ENCODE data around the gene MPC1.

GRCh38 chr6:166341464-166341863 is 41.3 kb downstream of the MPC1 start:
- TF ChIP-seq CTCF (IDR thresholded peaks at IDR 0.05) = no peak
- TF ChIP-seq ZFX (IDR thresholded peaks at IDR 0.05; ENCODE audit: borderline replicate concordance) = no peak
